DMS53 (cell line): ENCODE results near the gene USP53.
A peak's percentile ranks its signal among the peaks of the same experiment; 100 is the strongest.
"Not testable (repeated sequence)": the region's sequence is repeated elsewhere in the genome, so short reads cannot be mapped to it uniquely, and the experiment has no call there.

Source experiments
- DNase-seq: peaks from one replicate; lab custom pipeline; 2025; lab: John Stamatoyannopoulos, UW

Gene USP53

GRCh38 chr4:119271361-119272085, 59.0 kb downstream of the USP53 start:
- DNase-seq: no peak

- not testable (repeated sequence) for DNase-seq
Measured at GRCh38 chr4:119279541-119279940, 67.0 kb downstream of the USP53 start.

GRCh38 chr4:119279945-119280344, 67.4 kb downstream of the USP53 start:
- DNase-seq: not testable (repeated sequence)

- DNase-seq: no peak
Measured at GRCh38 chr4:119281393-119281792, 68.9 kb downstream of the USP53 start.

GRCh38 chr4:119284876-119285780, 72.6 kb downstream of the USP53 start:
- no peak for DNase-seq

- DNase-seq: no peak
Measured at GRCh38 chr4:119286377-119287002, 74.0 kb downstream of the USP53 start.

GRCh38 chr4:119289313-119289712, 76.8 kb downstream of the USP53 start:
- no peak for DNase-seq

- no peak for DNase-seq
Measured at GRCh38 chr4:119290598-119290997, 78.1 kb downstream of the USP53 start.

GRCh38 chr4:119296356-119296755, 83.8 kb downstream of the USP53 start:
- DNase-seq: no peak

GRCh38 chr4:119297795-119298194, 85.3 kb downstream of the USP53 start:
- no peak for DNase-seq

GRCh38 chr4:119299260-119299671, 86.8 kb downstream of the USP53 start:
- DNase-seq: no peak

GRCh38 chr4:119299741-119300100, 87.2 kb downstream of the USP53 start:
- no peak for DNase-seq

GRCh38 chr4:119300101-119300978, 87.8 kb downstream of the USP53 start:
- DNase-seq: no peak

- no peak for DNase-seq
Measured at GRCh38 chr4:119302073-119302832, 89.7 kb downstream of the USP53 start.

- no peak for DNase-seq
Measured at GRCh38 chr4:119303587-119304305, 91.2 kb downstream of the USP53 start.

- DNase-seq: no peak
Measured at GRCh38 chr4:119304431-119304830, 91.9 kb downstream of the USP53 start.

GRCh38 chr4:119307606-119308005, 95.1 kb downstream of the USP53 start:
- DNase-seq: no peak

- DNase-seq: no peak
Measured at GRCh38 chr4:119310826-119311225, 98.3 kb downstream of the USP53 start.

- DNase-seq: no peak
Measured at GRCh38 chr4:119313237-119313636, 100.7 kb downstream of the USP53 start.

- DNase-seq: peak; percentile 74
Measured at GRCh38 chr4:119314356-119314755, 101.8 kb downstream of the USP53 start.
